Raji (cell line): ENCODE measurements around the gene COL8A2.

ENCODE experiments used
- POLR2A ChIP-seq: IDR thresholded peaks from 2 replicates; pipeline ENCODE4 v1.6.1; 2011; ENCODE audit warnings: low read depth, low read length, control low read depth; ENCODE audit not compliant: insufficient read depth

Gene COL8A2

GRCh38 chr1:36094621-36095061 lies 30.4 kb downstream of the COL8A2 start:
- TF ChIP-seq POLR2A = no peak

DNA sequence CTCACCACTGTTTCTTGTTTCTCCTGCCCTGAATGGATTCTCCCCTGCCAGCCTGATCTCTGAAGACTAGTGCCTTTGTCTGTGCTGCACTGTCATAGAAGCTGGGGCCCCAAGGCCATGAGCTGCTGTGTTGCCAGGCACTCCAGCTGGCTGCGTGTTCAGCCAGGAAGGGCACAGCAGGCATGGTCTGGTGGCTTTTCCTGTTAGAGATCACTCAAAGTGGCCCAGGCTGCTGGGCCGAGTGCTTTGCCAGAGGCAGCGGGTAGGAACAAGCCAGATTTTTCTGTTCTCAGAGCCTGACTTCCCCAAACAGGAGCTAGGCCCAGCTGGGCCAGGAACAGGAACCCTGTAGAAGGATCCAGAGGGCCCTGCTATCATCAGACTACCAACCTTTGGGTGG lies 31.1 kb downstream of the COL8A2 start:
- no peak for TF ChIP-seq POLR2A

- no peak for TF ChIP-seq POLR2A
Measured at GRCh38 chr1:36093226-36093625, 31.8 kb downstream of the COL8A2 start.

- no peak for TF ChIP-seq POLR2A
Measured at GRCh38 chr1:36092798-36093185, 32.2 kb downstream of the COL8A2 start.

- no peak for TF ChIP-seq POLR2A
Measured at GRCh38 chr1:36092166-36092797, 32.7 kb downstream of the COL8A2 start.

DNA sequence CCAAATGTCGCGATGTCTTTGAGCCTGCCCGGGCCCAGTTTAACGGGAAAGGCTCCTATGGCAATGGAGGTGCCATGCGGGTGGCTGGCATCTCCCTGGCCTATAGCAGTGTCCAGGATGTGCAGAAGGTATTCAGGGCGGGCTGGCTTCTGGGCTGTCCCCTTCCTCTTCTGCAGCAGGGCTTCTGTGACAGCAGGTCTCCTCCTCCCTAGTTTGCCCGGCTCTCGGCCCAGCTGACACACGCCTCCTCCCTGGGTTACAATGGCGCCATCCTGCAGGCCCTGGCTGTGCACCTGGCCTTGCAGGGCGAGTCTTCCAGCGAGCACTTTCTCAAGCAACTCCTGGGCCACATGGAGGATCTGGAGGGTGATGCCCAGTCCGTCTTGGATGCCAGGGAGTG lies 33.3 kb downstream of the COL8A2 start:
- no peak for TF ChIP-seq POLR2A

DNA sequence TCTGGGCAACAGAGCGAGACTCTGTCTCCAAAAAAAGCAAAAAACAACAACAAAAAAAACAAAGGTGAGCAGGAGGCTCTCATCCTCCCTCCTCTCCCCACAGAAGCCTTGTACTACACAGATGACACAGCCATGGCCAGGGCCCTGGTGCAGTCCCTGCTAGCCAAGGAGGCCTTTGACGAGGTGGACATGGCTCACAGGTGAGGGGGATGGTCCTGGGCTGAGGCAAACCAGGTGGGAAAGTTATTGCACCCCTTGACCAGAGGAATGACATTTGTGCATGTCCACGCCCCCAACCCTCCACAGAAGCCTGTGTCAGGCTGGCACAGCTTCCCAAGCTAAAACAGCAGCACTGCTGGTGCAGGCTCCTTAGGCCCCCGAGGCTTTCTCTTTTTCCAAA lies 33.9 kb downstream of the COL8A2 start:
- no peak for TF ChIP-seq POLR2A

- TF ChIP-seq POLR2A = no peak
Measured at GRCh38 chr1:36089393-36090121, 35.5 kb downstream of the COL8A2 start.

DNA sequence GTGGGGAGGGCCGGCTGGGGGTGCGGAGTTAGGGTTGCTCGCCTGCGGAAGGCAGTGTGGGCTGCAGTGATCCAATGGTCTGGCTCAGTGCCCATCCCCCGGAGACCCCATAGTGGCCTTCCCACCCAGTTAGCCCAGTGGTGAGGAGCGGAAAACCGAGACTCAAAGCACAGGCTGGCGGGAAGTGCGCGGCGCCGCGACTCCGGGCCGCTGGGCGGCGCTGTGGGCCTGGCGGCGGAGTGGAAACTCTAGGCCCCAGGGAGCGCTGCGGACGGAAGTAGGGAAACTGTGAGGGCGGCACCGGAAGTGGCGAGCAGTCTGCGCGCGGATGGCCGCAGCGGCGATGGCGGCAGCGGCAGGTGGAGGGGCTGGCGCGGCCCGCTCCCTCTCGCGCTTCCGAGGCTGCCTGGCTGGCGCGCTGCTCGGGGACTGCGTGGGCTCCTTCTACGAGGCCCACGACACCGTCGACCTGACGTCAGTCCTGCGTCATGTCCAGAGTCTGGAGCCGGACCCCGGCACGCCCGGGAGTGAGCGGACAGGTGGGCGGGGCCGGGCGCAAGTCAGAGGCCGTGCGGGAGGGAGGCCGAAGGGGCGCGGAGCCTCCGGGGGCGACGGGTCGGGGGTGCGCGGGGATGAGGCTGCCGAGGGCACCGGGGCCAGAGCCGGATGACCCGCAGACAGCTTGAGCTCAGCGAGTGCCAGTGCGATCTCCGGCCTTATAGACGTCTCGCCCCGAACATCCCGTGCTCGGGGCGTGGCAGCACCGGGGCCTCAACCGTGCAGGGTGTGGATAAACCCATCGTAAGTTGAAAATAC lies 36.2 kb downstream of the COL8A2 start, which contains the start of gene ADPRS:
TSS of gene ADPRS (plus strand) at position 316 of the 816 bp plus-strand sequence. CDS start at position 329, 13 bp downstream.
- TF ChIP-seq POLR2A = peak; percentile 99

GRCh38 chr1:36088265-36088576 lies 36.8 kb downstream of the COL8A2 start:
- no peak for TF ChIP-seq POLR2A

- no peak for TF ChIP-seq POLR2A
Measured at GRCh38 chr1:36087233-36088123, 37.5 kb downstream of the COL8A2 start.

- no peak for TF ChIP-seq POLR2A
Measured at GRCh38 chr1:36086529-36087232, 38.3 kb downstream of the COL8A2 start.

GRCh38 chr1:36085686-36086526 lies 39.1 kb downstream of the COL8A2 start:
- no peak for TF ChIP-seq POLR2A

DNA sequence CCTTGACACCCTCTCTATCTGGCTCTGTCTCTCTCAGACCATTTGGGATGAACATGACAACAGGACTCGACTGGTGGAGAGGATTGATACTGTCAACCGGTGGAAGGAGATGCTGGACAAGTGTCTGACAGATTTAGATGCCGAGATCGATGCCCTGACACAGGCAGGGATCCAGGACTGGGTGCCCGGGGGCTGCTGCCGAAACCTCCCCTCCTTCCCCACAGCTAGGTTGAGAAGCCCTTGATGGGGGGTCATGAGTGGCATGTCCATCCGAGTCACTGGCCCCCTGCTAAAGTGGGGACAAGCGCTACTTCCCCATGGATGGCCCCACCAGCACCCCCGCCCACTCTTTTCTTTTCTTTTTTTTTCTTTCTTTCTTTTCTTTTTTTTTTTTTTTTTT lies 39.9 kb downstream of the COL8A2 start:
- TF ChIP-seq POLR2A = no peak
